Right atrium auricular region (tissue), 2 donors: ENCODE data around the gene AREL1. TPM values are rescaled to one million over a fixed set of nuclear protein-coding genes. Genes with fewer than 3 reads are reported as not detected.

ENCODE experiments used
- DNase-seq: peaks from one replicate; pipeline ENCODE4 v3.0.0-alpha.2; 2019; ENCODE audit warnings: low spot score
- H3K27ac ChIP-seq, 2 donors: fragments of 200-600 bp; sonication (generic); 1 replicate in 1 of 2; 2 replicates in 1 of 2; pipeline ENCODE4 v1.5.1; 2016 to 2019
- H3K27me3 ChIP-seq, 2 donors: fragments of 200-600 bp; sonication (generic); one replicate each; pipeline versions ENCODE4 v1.5.1 to v1.6.0; 2017 to 2019
- H3K36me3 ChIP-seq: fragments of 200-600 bp; sonication (generic); one replicate; pipeline ENCODE4 v1.5.1; 2016
- H3K4me1 ChIP-seq, 2 donors: fragments of 200-600 bp; sonication (generic); one replicate each; pipeline versions ENCODE4 v1.5.1 to v1.6.0; 2017 to 2019
- H3K4me3 ChIP-seq, 2 donors: fragments of 200-600 bp; sonication (generic); 1 replicate in 1 of 2; 2 replicates in 1 of 2; pipeline ENCODE4 v1.5.1; 2017 to 2019; ENCODE audit warnings: mild to moderate bottlenecking in 1 of 2, moderate library complexity in 1 of 2
- H3K9me3 ChIP-seq, 2 donors: fragments of 200-600 bp; sonication (generic); one replicate each; pipeline ENCODE4 v1.5.1; 2019
- total RNA-seq, 2 donors: library from RNA; depleted of rRNA; stranded (reverse); fragments of >200 nt; gene quantifications; one replicate each; pipeline ENCODE4 v1.1.0, GENCODE V29; 2016
- TF ChIP-seq, protein P1 (sequence below), 2 donors: fragments of 200-600 bp; sonication (generic); IDR thresholded peaks; one replicate each; pipeline ENCODE4 v1.5.1; 2019; ENCODE audit warnings: antibody characterized with exemption in 2 of 2

The AREL1 gene
- total RNA-seq, 2 donors from 2014 or later, result 15.6 to 16.3 TPM

DNA sequence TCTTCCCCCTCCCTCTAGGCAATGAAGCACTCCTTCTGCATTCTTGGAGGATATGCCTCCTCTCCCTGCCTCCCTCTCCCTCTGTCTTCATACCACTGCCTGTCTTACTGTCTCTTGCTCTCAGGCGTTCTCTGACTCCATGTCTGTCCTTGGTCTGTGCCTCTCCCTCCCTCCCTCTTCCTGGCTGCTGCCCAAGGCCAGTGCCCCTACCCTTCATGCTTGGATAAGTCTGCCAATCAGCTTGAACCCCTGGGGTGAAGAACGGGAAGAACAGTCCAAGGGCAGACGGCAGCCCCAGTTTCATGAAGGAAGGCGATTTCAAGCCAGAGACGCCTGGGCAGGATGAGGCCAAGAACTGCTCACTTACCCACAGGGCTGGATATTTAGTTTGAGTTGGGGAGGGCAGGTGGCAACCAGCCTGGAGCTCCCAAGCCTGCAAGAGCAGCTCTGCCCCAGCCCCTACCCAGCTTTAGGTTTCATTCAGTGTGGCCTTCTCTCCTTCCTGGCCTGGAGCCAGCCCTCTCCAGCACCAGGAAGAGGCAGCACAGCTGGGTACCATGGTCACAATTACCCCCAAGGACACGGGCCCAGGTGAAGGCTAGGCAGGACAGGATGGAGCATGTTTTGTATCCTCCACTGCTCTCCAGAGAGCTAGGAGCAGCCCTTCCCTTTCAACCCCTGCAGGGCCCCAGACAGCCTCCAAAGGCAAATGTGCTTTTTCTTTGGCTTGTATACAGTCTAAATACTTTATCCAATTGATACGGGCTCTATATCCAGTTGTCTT, 65.0 kb downstream of the AREL1 start:
- H3K27ac ChIP-seq, result peak overlapping the region; percentile 3 to 17
- peaks cover 0 to 17% of the 10 kb centered on the region in 2 donors for H3K4me1 ChIP-seq
- H3K27me3 ChIP-seq, result no peaks in the 10 kb centered on the region
- H3K4me3 ChIP-seq, result no peak overlapping the region
- TF ChIP-seq, protein P1, sequence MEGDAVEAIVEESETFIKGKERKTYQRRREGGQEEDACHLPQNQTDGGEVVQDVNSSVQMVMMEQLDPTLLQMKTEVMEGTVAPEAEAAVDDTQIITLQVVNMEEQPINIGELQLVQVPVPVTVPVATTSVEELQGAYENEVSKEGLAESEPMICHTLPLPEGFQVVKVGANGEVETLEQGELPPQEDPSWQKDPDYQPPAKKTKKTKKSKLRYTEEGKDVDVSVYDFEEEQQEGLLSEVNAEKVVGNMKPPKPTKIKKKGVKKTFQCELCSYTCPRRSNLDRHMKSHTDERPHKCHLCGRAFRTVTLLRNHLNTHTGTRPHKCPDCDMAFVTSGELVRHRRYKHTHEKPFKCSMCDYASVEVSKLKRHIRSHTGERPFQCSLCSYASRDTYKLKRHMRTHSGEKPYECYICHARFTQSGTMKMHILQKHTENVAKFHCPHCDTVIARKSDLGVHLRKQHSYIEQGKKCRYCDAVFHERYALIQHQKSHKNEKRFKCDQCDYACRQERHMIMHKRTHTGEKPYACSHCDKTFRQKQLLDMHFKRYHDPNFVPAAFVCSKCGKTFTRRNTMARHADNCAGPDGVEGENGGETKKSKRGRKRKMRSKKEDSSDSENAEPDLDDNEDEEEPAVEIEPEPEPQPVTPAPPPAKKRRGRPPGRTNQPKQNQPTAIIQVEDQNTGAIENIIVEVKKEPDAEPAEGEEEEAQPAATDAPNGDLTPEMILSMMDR (IDR thresholded peaks at IDR 0.05), result no peak
- no peaks in the 10 kb centered on the region for H3K9me3 ChIP-seq
- no peak for DNase-seq
- H3K36me3 ChIP-seq, result no peaks in the 10 kb centered on the region

DNA sequence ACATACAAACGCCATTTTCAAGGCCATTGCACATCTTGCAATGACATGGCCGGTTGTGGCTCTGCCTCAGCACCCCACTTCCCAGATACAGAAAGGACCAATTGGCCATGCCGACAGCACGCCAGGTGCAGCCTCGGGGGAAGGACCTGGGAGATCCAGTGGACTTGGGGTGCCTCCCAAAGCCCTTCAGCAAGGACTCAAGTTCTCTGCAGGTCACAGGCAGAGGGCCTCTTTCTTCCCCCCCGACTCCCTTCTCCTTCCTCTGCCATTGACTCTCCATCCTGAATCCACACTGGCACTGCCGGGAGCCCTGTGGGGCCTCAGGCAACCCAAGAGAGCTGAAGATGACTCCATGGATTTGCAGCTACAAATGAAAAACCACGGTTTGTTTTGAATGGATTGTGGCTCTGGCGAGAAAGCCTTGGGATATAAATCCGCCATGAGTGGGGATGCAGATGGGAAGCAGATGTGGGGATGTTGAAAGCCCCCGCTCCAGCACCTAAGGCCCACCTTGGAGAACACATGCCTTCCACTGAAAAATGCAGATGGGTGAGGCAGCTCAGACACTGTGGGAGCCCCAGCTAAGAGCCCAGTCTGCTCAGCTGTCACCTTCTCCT, 65.7 kb downstream of the AREL1 start:
- H3K36me3 ChIP-seq, result no peaks in the 10 kb centered on the region
- no peak for DNase-seq
- no peaks in the 10 kb centered on the region for H3K27me3 ChIP-seq
- H3K27ac ChIP-seq, result peak overlapping the region in 1 of 2 donors; percentile 17
- no peaks in the 10 kb centered on the region for H3K9me3 ChIP-seq
- H3K4me3 ChIP-seq, result no peak overlapping the region
- TF ChIP-seq, protein P1 (IDR thresholded peaks at IDR 0.05), result no peak
- peaks cover 0 to 17% of the 10 kb centered on the region in 2 donors for H3K4me1 ChIP-seq

DNA sequence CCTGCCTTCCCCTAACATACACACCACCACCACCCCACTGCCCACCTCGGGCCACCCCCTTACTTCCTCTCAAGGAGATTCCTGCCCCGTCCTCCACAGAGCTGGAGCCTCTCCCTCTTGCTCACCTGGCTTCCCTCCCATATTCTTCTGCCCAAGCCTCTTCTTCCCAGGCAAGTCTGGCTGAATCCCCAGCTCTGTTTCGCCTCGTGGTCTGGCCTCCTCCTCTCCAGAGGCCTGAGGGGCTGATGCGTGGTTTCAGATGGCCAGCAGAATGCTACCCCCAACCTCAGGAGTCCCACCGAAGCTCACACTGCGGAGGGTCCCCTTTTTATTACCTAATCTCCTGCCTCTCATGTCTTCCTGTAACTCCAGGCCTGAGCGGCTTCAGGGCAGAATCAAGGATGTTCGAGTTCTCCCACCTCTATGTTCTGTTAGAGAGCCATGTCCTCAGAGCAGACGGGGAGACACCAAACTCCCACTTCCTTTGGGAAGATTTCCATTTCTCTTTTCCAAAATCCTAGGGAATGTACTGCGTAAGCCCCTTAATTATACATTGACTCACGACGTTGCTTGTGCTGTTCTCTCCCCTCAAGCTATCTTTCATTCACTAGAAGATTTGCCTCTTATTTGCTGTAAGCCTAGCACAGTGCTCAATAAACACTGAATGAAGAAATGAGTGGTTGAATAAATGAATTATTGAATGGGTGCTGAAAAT, 67.0 kb downstream of the AREL1 start:
- Histone ChIP-seq H3K4me3 (no peak overlapping the region), H3K9me3 (no peaks in the 10 kb centered on the region), H3K27ac (peak overlapping the region; percentile 47), H3K36me3 (no peaks in the 10 kb centered on the region), H3K4me1 (peaks cover 0 to 17% of the 10 kb centered on the region in 2 donors), H3K27me3 (no peaks in the 10 kb centered on the region)
- DNase-seq, result no peak
- TF ChIP-seq, protein P1 (IDR thresholded peaks at IDR 0.05), result no peak

DNA sequence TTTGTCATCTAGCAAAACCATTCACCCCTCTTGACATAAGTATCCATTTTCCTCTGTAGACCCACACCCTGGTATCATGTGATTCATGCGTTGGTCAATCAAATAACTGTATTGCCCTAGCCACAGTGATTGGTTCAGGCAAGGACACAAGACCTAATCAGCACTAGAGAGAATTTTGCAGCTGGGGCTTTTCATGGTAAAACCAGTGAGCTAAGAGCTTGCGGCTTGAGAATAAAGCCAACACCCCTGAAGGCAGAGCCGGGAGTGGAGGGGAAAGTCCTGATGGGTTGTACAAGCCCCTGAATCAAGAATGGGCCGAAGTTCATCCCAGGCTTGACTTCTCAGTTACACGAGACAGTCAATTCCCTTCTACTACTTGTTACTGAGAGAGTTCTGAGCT, 67.6 kb downstream of the AREL1 start:
- no peak for DNase-seq
- Histone ChIP-seq H3K27me3 (no peaks in the 10 kb centered on the region), H3K36me3 (no peaks in the 10 kb centered on the region), H3K4me1 (peaks cover 0 to 17% of the 10 kb centered on the region in 2 donors), H3K9me3 (no peaks in the 10 kb centered on the region), H3K27ac (peak overlapping the region; percentile 47), H3K4me3 (no peak overlapping the region)
- TF ChIP-seq, protein P1 (IDR thresholded peaks at IDR 0.05), result no peak

DNA sequence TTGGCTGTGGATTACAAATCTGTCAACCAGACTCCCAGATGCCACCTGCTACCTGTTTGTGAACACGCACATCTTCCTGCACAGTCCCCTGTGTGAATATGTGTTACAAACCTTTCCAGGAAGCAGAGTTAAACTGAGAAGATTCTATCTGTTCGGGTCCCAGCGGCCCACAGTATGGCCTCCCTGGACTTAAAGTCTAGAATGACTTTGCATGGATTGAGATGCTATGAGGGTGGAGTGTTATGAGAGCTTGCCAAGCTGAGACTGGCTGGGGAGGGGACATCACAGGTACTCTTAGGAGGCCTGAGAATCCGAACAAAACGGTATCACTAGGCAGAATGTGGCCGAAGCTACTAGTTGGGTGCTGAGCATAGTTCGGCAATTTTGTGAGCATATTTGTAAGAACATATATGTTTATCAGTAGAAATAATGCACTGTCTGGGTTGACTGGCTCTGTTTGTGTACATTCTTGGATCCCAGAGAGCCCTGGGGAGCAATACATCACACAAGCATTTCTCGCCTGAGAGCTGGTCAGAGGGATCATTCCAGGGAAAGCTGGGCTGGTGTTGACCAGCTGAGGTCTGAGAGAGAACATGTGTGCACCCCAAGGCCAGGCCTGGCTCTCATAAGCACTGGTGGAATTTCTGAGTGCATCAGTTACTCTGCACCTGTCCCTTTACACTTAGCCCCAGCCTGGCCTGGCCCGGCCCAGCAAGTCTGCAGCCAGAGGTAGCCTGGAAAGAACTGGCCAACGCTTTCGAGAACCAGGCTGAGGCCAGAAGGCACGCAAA, 71.1 kb downstream of the AREL1 start:
- no peaks in the 10 kb centered on the region for H3K27me3 ChIP-seq

More for the DNA sequence above, 71.1 kb downstream of the AREL1 start:
- no peaks in the 10 kb centered on the region for H3K9me3 ChIP-seq
- peak overlapping the region in 1 of 2 donors; percentile 45 for H3K27ac ChIP-seq
- H3K4me3 ChIP-seq, result no peak overlapping the region
- no peak for DNase-seq
- H3K36me3 ChIP-seq, result no peaks in the 10 kb centered on the region
- TF ChIP-seq, protein P1 (IDR thresholded peaks at IDR 0.05), result no peak
- peaks cover 0 to 25% of the 10 kb centered on the region in 2 donors for H3K4me1 ChIP-seq
